ENCODE data around the gene TRIM24.

The TRIM24 gene

DNA sequence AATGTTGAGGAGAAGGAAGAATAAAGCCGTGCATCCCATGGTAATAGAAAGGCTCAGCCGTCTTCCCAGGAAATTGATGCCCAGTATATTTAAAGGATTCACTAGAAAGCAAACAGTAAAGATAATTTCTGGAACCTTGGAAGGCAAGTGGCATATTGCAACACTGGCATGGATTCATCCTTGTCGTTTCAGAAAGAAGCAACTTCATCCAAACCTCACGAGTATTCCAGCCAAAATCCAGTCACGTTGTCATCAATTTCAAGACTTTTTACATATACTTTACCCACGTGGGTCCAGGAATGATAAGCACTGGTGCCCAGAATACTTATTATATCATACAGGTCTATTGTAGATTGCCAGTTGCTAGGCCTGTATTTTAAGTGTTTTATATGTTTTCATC, 167.3 kb downstream of the TRIM24 start:
- DNase-seq = no peak

DNA sequence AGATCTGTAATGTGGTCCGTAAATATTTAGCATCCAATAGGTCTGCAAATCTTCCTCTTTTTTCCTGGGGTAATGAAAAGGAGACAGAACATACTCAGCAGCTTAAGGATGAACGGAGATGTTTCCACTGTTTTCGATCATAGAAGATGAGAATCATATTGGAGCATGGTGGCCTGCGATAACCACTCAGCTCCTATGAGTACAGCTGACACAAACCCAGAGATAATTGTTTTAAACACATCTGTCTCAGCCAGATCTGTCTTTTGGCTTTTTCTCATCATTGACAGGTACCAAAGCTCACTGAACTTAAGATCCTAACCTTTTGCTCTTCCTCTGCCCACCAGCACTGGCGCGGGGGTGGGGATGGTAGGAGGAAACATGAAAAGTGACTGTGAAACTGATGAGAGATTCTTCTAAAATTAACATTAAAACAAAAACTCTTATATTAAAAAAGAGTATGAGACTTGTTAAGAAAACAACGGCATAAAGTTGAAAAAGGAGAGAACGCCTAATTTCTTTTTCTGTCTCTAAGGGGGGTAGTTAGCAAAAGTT, 170.1 kb downstream of the TRIM24 start:
- no peak for DNase-seq

DNA sequence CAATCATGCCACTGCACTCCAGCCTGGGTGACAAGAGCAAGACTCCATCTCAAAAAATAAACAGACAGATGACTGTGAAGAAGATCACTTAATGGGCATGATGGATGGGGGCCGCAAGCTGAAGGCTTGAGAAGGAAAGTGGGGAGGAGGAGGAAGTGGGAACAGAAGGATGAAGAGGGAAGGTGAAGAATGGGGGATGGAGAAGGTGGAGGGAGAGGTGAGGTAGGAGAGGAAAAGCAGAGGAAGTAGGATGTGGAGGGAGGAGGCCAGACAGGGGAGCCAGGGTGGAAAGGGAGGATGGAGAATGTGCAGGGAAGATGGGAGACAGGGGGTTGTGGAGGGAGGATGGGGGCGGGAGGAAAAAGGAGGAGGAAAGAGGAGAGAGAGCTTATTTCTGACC, 172.3 kb downstream of the TRIM24 start:
- DNase-seq = no peak

DNA sequence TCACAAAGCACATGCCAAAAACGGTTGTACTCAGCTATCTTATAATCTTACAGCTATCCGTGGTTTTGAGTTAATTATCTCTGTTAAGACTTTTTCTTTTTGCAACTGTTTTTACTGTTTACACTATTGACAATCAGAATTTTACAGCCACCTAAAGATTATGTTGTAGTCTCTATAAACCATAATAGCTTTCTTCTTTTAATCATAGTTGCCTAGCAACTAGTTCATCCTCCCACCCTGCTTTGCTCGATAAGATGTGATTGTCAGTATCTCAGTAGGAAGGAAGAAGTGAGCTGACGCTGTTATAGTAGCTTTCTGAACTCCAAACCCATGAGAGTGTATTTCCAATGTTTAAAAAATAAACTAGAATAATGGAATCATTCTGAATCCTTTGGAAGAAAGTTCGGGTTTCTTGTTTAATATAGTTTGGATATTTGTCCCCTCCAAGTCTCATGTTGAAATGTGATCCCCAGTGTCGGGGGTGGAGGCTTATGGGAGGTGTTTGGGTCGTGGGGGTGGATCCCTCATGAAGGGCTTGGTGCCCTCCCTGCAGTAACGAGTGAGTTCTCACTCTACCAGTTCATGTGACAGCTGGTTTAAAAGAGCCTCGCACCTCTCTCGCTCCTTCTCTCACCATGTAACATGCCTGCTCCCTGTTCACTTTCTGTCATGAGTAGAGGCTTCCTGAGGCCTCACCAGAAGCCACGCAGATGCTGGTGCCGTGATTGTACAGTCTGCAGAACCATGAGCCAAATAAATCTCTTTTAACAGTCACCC, 173.0 kb downstream of the TRIM24 start:
- no peak for DNase-seq

All from T-helper 1 cell (primary cell).